NCI-H2196 treated with DMSO at 0.1 percent for 48 hours (cell line): ENCODE data around the gene DDX39A.
A peak's percentile ranks its signal among the peaks of the same experiment; 100 is the strongest.
"Not testable (repeated sequence)": the region's sequence is repeated elsewhere in the genome, so short reads cannot be mapped to it uniquely, and the experiment has no call there.

Experiments
- DNase-seq: peaks from one replicate; lab custom pipeline; 2025; ENCODE audit not compliant: unreplicated experiment; lab: John Stamatoyannopoulos, UW

Gene DDX39A

GRCh38 chr19:14366529-14366928 is 52.6 kb downstream of the DDX39A start:
- peak; percentile 80 for DNase-seq

GRCh38 chr19:14364098-14364443 is 55.1 kb downstream of the DDX39A start:
- not testable (repeated sequence) for DNase-seq

- no peak for DNase-seq
Observed at GRCh38 chr19:14363183-14364097, 55.7 kb downstream of the DDX39A start.

DNA sequence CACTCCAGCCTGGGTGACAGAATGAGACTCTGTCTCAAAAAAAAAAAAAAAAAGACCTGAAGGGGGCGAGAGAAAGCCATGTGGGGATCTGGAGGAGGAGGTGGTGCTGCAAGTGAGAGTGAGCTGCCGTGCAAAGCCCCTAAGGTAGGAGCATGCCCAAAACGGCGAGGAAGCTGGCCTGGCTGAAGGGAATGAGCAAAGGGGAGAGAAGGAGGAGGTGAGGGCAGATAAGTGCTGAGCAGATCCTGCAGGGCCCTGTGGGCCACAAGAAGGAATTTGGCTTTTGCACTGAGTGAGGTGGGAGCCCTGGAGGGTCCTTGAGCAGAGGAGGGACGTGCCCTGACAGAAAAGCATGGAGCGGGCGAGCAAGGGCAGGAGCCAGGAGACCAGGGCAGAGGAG is 57.3 kb downstream of the DDX39A start:
- no peak for DNase-seq
